ENCODE measurements around the gene DAAM2.
A peak's percentile ranks its signal among the peaks of the same experiment; 100 is the strongest.

The DAAM2 gene

DNA sequence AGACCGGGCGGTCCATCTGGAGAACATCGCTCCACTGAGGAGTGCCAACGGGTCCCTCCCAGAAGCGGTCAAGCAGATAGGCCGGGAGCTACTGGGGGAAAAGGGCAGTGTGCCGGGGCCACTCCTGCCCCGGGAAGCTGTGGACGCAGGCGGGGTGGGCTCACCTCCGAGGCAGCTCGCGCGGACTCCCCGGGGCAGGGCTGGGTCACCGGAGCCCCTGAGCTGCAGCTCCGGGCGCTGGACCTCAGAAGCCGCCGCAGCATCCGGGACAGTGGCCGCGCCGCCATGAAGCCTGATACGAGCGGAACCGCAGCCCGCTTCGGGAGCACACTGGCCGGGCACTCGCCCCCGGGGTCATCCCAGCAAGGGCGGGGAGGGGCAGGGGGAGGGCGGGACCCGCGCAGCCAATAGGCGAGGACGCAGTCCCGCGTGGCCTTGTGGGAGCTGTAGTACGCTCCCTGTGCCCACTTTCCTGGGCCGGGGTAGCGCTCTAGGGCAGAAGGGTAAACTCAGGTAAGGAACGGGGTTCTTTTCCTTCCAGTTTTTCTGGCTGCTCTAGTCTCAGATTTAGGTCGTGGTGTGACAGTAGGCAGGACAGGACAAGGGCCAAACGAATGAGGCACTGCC is 142.1 kb downstream of the DAAM2 start, which contains the start of gene MOCS1:
TSS of gene MOCS1 (minus strand) at position 332 of the 627 bp plus-strand sequence. CDS start at position 287, 45 bp downstream.
- peak; percentile 57 to 70 for DNase-seq

GRCh38 chr6:39935241-39935640 is 143.1 kb downstream of the DAAM2 start:
- DNase-seq = no peak

- no peak for DNase-seq
Observed at GRCh38 chr6:39936857-39937256, 144.7 kb downstream of the DAAM2 start.

DNA sequence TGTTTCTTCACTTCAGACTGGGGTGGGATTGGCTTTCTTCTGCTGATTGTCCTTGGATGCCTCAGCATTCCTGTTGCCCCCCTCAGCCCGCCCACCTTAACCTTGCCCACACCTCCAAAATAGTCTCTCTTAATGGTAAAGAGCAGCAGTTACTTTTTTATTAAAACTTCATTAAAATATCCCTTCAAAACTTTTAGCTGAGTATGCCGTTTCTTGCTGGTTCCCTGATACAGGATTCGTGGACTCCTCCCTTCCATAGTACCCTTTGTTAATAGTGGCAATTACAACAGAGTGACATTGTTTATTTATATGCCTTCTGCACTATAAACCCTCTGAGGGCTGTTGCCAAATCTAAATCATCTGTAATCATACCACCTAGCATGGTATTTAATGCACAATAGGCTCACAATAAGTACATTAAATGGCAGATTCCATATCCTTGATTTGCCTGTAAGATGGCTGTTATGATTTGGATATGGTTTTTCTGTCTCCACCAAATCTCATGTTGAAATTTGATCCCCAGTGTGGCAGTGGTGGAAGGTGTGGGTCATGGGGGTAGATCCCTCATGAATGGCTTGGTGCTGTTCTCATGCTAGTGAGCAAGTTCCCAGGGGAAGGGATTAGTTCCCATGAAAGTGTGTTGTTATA is 145.6 kb downstream of the DAAM2 start:
- DNase-seq = no peak

DNA sequence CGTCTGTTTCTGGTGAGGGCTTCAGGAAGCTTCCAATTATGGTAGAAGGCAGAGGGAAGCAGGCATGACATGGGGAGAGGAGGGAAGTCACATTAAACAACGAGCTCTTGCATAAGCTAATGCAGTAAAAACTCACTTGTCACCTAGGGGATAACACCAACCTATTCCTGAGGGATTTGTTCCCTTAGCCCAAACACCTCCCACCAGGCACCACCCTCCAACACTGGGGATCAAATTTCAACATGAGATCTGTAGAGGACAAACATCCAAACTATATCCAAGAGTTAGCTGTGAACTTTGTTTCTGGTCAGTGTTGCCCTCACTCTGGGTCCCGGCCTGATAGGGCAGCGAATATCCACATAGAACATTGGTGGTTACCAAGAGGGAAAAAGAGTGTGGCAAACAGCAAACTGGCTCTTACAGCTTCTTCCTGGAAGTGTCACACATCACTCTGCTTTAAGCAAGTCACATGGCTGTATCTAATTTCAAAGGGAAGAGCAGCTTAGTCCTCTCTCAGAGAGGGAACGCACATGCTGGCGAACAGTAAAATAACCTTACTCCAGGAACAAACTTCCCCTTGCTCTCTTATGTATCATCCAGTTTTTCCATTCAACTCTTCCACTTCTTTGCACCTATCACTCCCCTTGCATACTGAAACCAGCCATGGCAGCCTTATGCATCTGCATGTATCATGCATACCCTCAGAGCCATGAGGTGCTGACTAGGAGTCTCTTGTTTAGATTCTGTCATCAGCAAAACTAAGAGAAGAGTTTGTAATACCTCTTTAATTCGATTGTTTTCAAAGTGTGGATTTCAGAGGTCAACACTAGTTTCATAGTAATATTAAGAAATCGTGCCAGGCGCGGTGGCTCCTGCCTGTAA is 146.8 kb downstream of the DAAM2 start:
- DNase-seq = no peak

GRCh38 chr6:39941138-39941537 is 149.0 kb downstream of the DAAM2 start:
- no peak for DNase-seq

DNA sequence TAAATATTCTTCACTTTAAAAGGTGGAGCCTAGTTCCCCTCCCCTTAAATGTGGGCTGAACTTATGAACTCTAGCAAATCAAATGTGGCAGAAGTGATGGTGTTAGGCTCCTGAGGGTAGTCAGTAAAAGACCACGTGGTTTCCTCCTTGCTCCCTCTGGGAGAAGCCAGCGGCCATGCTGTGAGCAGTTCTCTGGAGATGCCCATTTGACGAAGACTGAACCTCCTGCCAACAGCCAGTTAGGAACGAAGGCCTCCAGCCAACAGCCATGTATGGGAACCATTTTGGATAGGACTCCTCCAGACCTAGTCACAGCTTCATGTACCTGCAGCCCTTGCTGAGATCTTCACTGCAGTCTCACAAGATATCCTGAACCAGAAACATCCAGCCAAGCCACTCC is 149.6 kb downstream of the DAAM2 start:
- no peak for DNase-seq

GRCh38 chr6:39942903-39943580 is 150.9 kb downstream of the DAAM2 start:
- DNase-seq = no peak

GRCh38 chr6:39945626-39946025 is 153.4 kb downstream of the DAAM2 start:
- DNase-seq = no peak

- no peak for DNase-seq
Observed at GRCh38 chr6:39947611-39948068, 155.5 kb downstream of the DAAM2 start.

DNA sequence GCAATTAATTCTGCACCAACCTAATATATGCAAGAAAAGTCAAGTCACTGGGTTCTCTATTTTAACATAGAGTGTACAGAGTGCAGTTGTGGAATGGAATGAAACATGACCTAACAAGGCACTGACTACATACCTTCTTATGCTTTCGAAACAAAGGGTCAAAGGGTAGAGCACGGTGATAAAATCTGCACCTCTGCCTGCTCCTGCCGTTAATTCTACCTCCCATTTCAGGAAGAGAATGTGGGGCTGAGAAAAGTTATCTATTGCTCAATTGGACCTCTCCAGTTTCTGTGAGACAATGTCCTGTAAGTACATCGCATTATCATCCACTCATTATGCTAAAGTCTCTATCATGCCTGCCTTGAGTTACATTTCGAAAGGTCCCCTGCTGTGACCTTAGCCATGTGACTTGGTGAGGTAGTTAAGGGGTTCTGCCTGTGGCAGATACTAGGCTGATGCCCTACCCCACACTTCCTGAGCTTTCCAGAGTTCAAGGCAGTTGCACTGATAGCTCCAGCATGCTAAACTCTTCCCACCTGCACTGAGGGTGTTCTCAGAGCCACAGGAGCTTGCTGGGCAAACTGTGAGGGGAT is 156.1 kb downstream of the DAAM2 start:
- no peak for DNase-seq

- no peak for DNase-seq
Observed at GRCh38 chr6:39950125-39950720, 158.0 kb downstream of the DAAM2 start.

DNA sequence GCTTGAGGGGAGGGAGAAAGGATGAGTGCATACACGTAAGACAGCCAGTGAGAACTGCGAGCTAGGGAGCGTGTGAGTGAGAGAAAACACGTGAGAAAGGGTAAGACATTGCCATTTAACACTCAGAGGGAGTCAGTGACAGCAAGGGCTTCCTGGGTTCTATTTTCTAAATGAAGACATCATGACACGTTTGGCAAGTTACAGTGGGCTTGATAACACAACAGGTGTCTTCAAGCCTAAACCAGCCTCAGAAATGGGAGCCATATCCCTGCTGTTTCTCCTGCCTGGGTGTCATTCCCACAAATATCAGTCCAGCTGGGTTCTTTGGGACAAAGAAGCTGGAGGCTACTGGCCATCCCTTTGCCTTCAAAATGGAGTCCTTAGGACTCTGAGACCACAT is 159.0 kb downstream of the DAAM2 start:
- DNase-seq = no peak

DNA sequence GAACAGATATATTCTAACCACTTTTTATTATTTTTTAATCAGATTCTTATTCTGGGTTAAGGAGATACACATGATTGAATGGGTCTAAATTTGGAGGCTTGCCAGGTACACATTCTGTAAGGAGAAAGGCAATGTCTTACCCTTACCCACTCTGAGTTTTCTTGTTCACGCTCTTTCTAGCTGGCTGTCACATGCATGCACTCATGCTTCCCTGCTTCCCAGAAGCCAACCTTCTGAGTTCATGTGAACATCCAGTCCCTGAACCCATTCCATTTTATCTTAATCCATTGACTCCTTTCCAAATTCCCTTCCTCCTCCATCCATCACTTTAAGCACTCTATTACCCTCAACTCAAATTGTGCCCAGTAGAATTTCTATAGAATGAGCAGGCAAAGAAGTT is 159.5 kb downstream of the DAAM2 start:
- no peak for DNase-seq

DNA sequence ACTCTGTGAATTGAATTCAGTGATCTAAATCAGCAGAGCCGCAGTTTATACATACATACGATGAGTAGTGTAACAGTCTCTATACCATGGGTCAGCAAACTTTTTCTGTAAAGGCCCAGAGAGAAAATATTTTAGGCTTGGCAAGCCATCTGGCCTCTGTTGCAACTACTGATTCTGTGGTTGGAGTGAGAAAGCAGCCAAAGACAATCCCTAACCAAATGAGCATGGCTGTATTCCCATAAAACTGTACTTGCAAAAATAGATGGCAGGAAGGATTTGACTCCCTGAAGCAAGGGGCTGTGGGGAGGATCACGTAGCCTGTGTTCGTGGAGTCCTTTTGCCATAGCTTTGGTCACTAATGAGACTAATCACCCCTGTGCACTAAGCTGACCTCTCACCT is 160.0 kb downstream of the DAAM2 start:
- DNase-seq = no peak

- DNase-seq = no peak
Observed at GRCh38 chr6:39953076-39953618, 161.0 kb downstream of the DAAM2 start.
